GM12878 (cell line): ENCODE results near the gene ADAMTSL2. TPM values are rescaled to one million over a fixed set of nuclear protein-coding genes. Genes with fewer than 3 reads are reported as not detected.

Experiments
- ATAC-seq: fragments of 200-7000 bp; cut with Tn5 transposase; 3 replicates; pipeline ENCODE4 v1.9.1; 2020; ENCODE audit warnings: mild to moderate bottlenecking, moderate library complexity
- BruUV-seq: library from RNA; stranded (reverse); fragments of 400-500 nt; replicated peaks from 2 replicates; lab custom pipeline; 2021; lab: Mats Ljungman, UMichigan
- CTCF ChIA-PET: fragments of 300-600 bp; sonication (Branson Sonifier 250); formaldehyde crosslinking; extraction: SDS; loops from one replicate; lab custom pipeline; 2021; ENCODE audit warnings: inconsistent platforms; lab: Yijun Ruan, JAX
- POLR2A ChIA-PET: fragments of 350-600 bp; formaldehyde crosslinking; extraction: SDS; loops from one replicate; lab custom pipeline; 2021; ENCODE audit warnings: inconsistent platforms; lab: Charles Lee
- RAD21 ChIA-PET: fragments of 300-600 bp; sonication (Branson Sonifier 250); formaldehyde crosslinking; loops from one replicate; lab custom pipeline; 2023; ENCODE audit warnings: antibody characterized with exemption; ENCODE audit not compliant: unreplicated experiment; lab: Charles Lee
- SMC1A ChIA-PET: fragments of 300-600 bp; sonication (Branson Sonifier 250); formaldehyde crosslinking; loops from one replicate; lab custom pipeline; 2023; ENCODE audit not compliant: unreplicated experiment, uncharacterized antibody; lab: Charles Lee
- DNase-seq: peaks from one replicate; pipeline ENCODE4 v3.0.0-alpha.2; 2011; ENCODE audit warnings: low read depth, low spot score
- FAIRE-seq: peaks from 3 replicates; lab custom pipeline; 2011; peaks lifted over from hg19 to GRCh38; lab: Jason Lieb, UNC
- H2AFZ ChIP-seq: 2 replicates; pipeline ENCODE4 v1.6.0; 2011; ENCODE audit warnings: low read depth, low read length, control low read depth; ENCODE audit not compliant: control insufficient read depth
- H3K27ac ChIP-seq: 2 replicates; pipeline ENCODE4 v1.5.1; 2011; ENCODE audit warnings: control low read depth; ENCODE audit not compliant: control insufficient read depth, insufficient read depth
- H3K27me3 ChIP-seq, 2 experiments: replicated peaks in 1 of 2; 2 replicates each; pipeline versions ENCODE4 v1.6.0 to v1.6.1; 2011; ENCODE audit warnings: low read length in 1 of 2; ENCODE audit not compliant: control insufficient read depth in 2 of 2, insufficient read depth in 2 of 2
- H3K36me3 ChIP-seq, 2 experiments: 2 replicates each; pipeline ENCODE4 v1.5.1; 2011; ENCODE audit warnings: low read length in 1 of 2; ENCODE audit not compliant: control insufficient read depth in 2 of 2, insufficient read depth in 2 of 2
- H3K4me1 ChIP-seq: 2 replicates; pipeline ENCODE4 v1.6.1; 2011; ENCODE audit warnings: mild to moderate bottlenecking, low read length, moderate library complexity, mixed read lengths; ENCODE audit not compliant: control insufficient read depth, insufficient read depth
- H3K4me2 ChIP-seq: 2 replicates; pipeline ENCODE4 v1.6.0; 2011; ENCODE audit warnings: control low read depth; ENCODE audit not compliant: control insufficient read depth, insufficient read depth
- H3K4me3 ChIP-seq: fragments of 200-600 bp; sonication (generic); 2 replicates; pipeline ENCODE4 v1.5.1; 2016
- H3K79me2 ChIP-seq: 2 replicates; pipeline ENCODE4 v1.6.0; 2011; ENCODE audit warnings: low read length; ENCODE audit not compliant: control insufficient read depth, insufficient read depth
- H3K9ac ChIP-seq: 2 replicates; pipeline ENCODE4 v1.8.0; 2011; ENCODE audit warnings: low read length, control low read depth, mixed read lengths; ENCODE audit not compliant: control insufficient read depth, insufficient read depth
- H3K9me3 ChIP-seq: replicated peaks from 3 replicates; pipeline ENCODE4 v1.5.1; 2011; ENCODE audit warnings: mild to moderate bottlenecking, low read length; ENCODE audit not compliant: control insufficient read depth, insufficient read depth
- H4K20me1 ChIP-seq: 2 replicates; pipeline ENCODE4 v1.6.0; 2011; ENCODE audit not compliant: control insufficient read depth, insufficient read depth
- MEF2B ChIP-seq: fragments of 450-650 bp; IDR thresholded peaks from 2 replicates; pipeline ENCODE4 v1.6.1; 2018; ENCODE audit warnings: mild to moderate bottlenecking, moderate library complexity; ENCODE audit not compliant: partially characterized antibody, poor library complexity, severe bottlenecking
- MXI1 ChIP-seq: fragments of 150-350 bp; IDR thresholded peaks from 2 replicates; pipeline ENCODE4 v1.6.1; 2011; ENCODE audit warnings: low read depth, mild to moderate bottlenecking, inconsistent platforms, low read length, improper control_type of control experiment
- PBX3 ChIP-seq: IDR thresholded peaks from 2 replicates; pipeline ENCODE4 v1.6.1; 2011; ENCODE audit warnings: mild to moderate bottlenecking, low read depth, low read length, moderate library complexity; ENCODE audit not compliant: insufficient replicate concordance
- SMAD1 ChIP-seq: fragments of 450-650 bp; IDR thresholded peaks from 2 replicates; pipeline ENCODE4 v1.6.1; 2018; ENCODE audit warnings: mild to moderate bottlenecking, low read depth; ENCODE audit not compliant: partially characterized antibody
- ZBTB33 ChIP-seq: fragments of 450-650 bp; IDR thresholded peaks from 2 replicates; pipeline ENCODE4 v1.6.1; 2017; ENCODE audit warnings: mild to moderate bottlenecking
- WGBS: methylation state at CpG from one replicate; pipeline ENCODE4 v1.1.6; 2016; ENCODE audit warnings: low lambda C conversion rate; ENCODE audit not compliant: insufficient replicate concordance, insufficient coverage; ENCODE audit errors: missing lambda C conversion rate; 5-methylcytosine and 5-hydroxymethylcytosine counted together
- in situ Hi-C: fragments of 300-500 bp; cut with MboI; formaldehyde crosslinking; loops from 9 replicates; pipeline ENCODE4 v1.14.3; 2018; ENCODE audit warnings: mixed read lengths
- intact Hi-C: fragments of 100-400 bp; cut with micrococcal nuclease; formaldehyde crosslinking; loops from one replicate; pipeline ENCODE4 v1.14.2; 2022; ENCODE audit not compliant: unreplicated experiment
- polyA plus RNA-seq, 11 experiments: library from polyadenylated mRNA; depleted of rRNA in 4 of 11; unstranded in 6 of 11; stranded (reverse) in 5 of 11; fragments of >200 nt; fragmentation: Nextera tagmentation in 4 of 11; fragmentation: Illumina TruSeq in 1 of 11; extraction: Ambion mirVana in 4 of 11; extraction: Trizol in 1 of 11; gene quantifications; 1 replicate in 1 of 11; 2 replicates in 10 of 11; pipeline versions ENCODE4 v1.2.1 to v1.2.3, GENCODE V29; 2011 to 2016; ENCODE audit warnings: inconsistent platforms in 2 of 11, missing spikeins in 2 of 11, low read depth in 1 of 11
- total RNA-seq, 4 experiments: library from RNA; depleted of rRNA in 3 of 4; stranded (reverse); fragments of >200 nt in 3 of 4; fragmentation: Illumina TruSeq in 1 of 4; extraction: Trizol in 1 of 4; gene quantifications; 2 replicates each; pipeline versions ENCODE4 v1.2.1 to v1.2.3, GENCODE V29; 2013 to 2021

Gene ADAMTSL2
- total and polyA plus RNA-seq, 10 of the 15 experiments (the other 5 are each of a cell fraction or from before 2014, with no cell fraction given), result 0.07 TPM; not detected in 9

GRCh38 chr9:133577737-133578112 lies 43.2 kb downstream of the ADAMTSL2 start:
- Histone ChIP-seq H3K27me3 (peaks cover 11 to 21% of the 10 kb centered on the region in 2 experiments; a peak in 3 of 4 replicates), H3K9ac (no peak overlapping the region), H3K9me3 (no peaks in the 10 kb centered on the region), H3K4me2 (no peak overlapping the region), H2AFZ (no peak overlapping the region), H4K20me1 (no peaks in the 10 kb centered on the region; the same call in 1 of the 2 replicates), H3K27ac (no peak overlapping the region), H3K4me3 (no peak overlapping the region), H3K36me3 (no peaks in the 10 kb centered on the region), H3K79me2 (no peaks in the 10 kb centered on the region), H3K4me1 (no peaks in the 10 kb centered on the region; the same call in 1 of the 2 replicates)
- RAD21 ChIA-PET, result no interaction called here
- SMC1A ChIA-PET, result interaction anchor here (0.6 kb wide), 1 partner anchor 1372 kb away, joined by 3 read pairs; no protein-coding TSS in a partner anchor
- BruUV-seq, result no TSS peak
- ATAC-seq (no peak), DNase-seq (no peak), FAIRE-seq (no peak)
- CTCF ChIA-PET, result no interaction called here
- intact Hi-C loops, result no loop called here
- in situ Hi-C loops, result no loop called here
- WGBS, result 10% methylated on average over 3 of the region's 3 CpGs
- TF ChIP-seq SMAD1 (no peak), MEF2B (peak; percentile 19), ZBTB33 (no peak), PBX3 (no peak), MXI1 (no peak)
- POLR2A ChIA-PET, result no interaction called here
